Epidermal melanocyte (primary cell): ENCODE measurements around the gene SAA4.
"Not testable (repeated sequence)": the region's sequence is repeated elsewhere in the genome, so short reads cannot be mapped to it uniquely, and the experiment has no call there.

ENCODE experiments used
- DNase-seq: peaks from one replicate; pipeline ENCODE4 v3.0.0; 2011; ENCODE audit warnings: low spot score; ENCODE audit not compliant: insufficient read length

The SAA4 gene, protein sequence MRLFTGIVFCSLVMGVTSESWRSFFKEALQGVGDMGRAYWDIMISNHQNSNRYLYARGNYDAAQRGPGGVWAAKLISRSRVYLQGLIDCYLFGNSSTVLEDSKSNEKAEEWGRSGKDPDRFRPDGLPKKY

GRCh38 chr11:18236664-18237356 lies at the start of gene SAA4:
TSS of gene SAA4 (minus strand) at chr11:18236802. CDS start at chr11:18235926, 876 bp downstream.
- DNase-seq: no peak

GRCh38 chr11:18285841-18286240 lies 49.2 kb upstream of the SAA4 start:
- DNase-seq: no peak

GRCh38 chr11:18282626-18283025 lies 46.0 kb upstream of the SAA4 start:
- DNase-seq: no peak

- DNase-seq: no peak
These were observed 43.9 kb upstream of the SAA4 start for GRCh38 chr11:18280438-18281045.

DNA sequence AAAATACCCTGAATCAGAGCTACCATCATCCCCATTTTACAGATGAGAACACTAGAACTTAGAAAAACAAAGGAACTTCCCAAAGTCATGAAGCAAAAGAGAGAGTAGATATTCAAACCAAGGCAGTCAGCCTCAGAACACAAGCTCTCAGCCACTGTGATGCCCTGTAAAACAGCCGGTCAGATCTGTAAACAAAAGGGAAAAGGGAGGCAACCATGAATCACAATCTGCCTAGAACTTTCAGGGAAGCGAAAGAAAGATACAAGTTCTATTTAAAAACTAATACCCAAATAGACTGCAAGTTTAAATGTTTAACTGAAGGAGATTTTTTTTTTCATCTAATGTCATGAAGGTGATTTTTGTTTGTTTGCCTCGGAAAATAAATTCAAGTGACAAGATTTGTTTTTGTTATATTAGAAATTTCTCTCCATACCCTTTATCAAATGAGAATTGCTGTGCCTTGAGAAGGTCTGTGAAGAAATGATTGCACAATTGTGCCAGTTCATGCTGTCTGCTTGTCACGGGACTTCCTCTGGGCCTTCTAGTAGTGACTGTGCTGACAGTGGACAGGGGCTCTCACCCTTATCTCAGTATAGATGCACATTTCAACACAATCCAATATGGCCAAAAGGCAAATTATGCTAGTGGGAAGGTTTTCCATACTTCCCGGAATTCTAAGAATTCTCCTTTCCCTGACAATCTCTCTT lies 41.1 kb upstream of the SAA4 start:
- no peak for DNase-seq

- no peak for DNase-seq
These were observed 34.6 kb upstream of the SAA4 start for GRCh38 chr11:18271206-18271605.

- no peak for DNase-seq
These were observed 33.5 kb upstream of the SAA4 start for GRCh38 chr11:18270102-18270501.

- not testable (repeated sequence) for DNase-seq
These were observed 32.6 kb upstream of the SAA4 start for GRCh38 chr11:18269252-18269651.

- DNase-seq: not testable (repeated sequence)
These were observed 30.9 kb upstream of the SAA4 start for GRCh38 chr11:18267335-18268133.

- DNase-seq: no peak
These were observed 29.3 kb upstream of the SAA4 start, which contains the start of gene SAA1 for GRCh38 chr11:18265949-18266348. TSS of gene SAA1 (plus strand) at chr11:18266264. CDS start at chr11:18266888, 624 bp downstream.

GRCh38 chr11:18264677-18265555 lies 28.3 kb upstream of the SAA4 start:
- DNase-seq: no peak

DNA sequence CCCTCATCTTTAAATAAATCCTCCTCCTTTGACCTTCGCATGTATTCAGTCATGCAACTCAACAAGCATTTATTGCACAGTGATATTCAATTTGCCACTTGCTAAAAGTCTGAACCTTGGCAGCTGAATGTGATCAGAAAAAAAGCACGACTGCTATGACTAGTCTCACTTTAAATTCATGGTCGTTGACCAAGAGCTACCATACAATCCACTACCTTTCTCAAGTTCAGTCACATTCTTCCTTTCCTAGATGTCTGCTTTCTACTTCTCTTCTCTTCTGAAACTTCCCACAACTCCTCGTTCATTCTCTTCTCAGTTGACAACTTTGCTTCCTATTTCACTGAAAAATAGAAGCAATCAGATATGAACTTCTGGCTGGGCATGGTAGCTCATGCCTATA lies 27.4 kb upstream of the SAA4 start:
- no peak for DNase-seq

DNA sequence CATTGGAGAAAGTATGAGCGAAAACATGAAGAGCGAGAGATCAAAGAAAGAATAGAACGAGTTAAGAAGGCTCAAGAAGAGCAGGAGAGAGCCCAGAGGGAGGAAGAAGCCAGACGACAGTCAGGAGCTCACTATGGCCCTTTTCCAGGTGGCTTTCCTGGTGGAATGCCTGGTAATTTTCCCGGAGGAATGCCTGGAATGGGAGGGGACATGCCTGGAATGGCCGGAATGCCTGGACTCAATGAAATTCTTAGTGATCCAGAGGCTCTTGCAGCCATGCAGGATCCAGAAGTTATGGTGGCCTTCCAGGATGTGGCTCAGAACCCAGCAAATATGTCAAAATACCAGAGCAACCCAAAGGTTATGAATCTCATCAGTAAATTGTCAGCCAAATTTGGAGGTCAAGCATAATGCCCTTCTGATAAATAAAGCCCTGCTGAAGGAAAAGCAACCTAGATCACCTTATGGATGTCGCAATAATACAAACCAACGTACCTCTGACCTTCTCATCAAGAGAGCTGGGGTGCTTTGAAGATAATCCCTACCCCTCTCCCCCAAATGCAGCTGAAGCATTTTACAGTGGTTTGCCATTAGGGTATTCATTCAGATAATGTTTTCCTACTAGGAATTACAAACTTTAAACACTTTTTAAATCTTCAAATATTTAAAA lies 26.2 kb upstream of the SAA4 start:
- DNase-seq: not testable (repeated sequence)

- DNase-seq: no peak
These were observed 25.1 kb upstream of the SAA4 start for GRCh38 chr11:18261721-18262120.

DNA sequence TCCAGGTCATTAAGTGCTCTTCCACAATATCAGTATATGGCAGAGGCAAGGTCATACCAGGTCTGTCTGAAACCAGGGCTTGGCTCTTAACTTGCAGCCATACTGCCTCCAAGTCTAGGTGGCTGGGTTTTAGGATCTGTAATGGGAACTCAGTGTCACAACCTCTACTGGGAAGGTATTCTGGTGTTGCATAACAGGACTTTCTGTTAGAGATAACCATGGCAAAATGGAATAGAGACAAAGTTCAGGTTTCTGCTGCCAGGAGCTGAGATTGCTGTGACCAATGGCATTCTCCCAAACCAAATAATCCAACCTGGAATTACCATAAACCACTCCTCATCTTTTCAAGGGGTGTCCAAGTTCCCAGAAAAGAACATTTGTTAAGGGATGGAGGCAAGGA lies 22.7 kb upstream of the SAA4 start:
- DNase-seq: no peak

DNA sequence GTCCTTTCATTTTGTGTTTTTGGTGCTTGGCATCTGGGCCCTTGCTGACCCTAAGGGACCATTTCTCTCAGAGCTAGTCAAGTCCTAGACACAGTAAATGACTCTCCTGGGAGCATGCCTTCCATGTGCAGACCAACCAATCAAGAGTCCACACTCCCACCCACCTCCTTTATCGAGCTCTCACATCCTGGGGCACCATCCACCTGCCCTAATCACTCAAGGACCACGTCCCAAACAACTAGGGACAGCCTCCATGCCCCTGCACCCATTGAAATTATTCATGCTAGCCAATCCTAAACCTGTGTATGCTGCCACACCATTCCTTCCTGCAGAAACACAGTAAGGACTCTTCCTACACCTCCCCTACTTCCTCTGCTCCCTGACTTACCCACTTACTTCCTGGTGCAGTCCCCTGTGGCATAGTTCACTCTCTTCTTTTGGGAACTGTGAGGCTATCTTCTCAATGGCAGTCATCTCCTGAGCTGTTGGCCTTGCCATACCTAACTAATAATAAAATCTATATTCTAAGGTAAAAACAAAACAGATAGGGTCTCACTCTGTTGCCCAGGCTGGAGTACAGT lies 18.3 kb upstream of the SAA4 start:
- no peak for DNase-seq

DNA sequence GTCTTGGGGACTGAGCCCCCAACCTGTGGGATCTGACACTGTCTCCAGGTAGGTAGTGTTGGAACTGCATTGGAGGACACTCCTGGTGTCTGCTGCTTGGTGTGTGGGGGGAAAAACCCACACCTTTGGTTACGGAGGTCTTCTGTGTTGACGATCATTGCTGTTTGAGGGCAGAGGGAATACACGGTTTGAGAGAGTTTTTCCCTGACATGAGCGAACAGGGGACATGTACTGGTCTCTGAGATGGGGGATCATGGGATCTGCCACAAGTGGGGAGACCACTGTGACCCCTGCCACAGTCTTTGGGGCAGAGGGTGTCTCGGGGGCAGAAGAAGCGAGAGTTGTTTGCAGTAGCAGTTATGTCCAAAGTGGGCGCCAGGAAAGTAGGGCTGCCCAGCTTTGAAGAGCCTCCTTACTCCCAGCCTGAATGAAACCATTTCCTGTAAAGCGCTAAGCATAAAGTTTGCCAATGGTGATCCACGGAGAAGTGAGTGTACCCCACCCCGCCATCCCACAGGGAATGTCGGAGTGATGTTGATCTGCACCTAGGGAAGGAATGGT lies 17.3 kb upstream of the SAA4 start:
- no peak for DNase-seq

- DNase-seq: no peak
These were observed 16.6 kb upstream of the SAA4 start for GRCh38 chr11:18253233-18253632.

- no peak for DNase-seq
These were observed 12.0 kb upstream of the SAA4 start, which contains the start of gene SAA2 for GRCh38 chr11:18248561-18248960. TSS of gene SAA2 (minus strand) at chr11:18248668. CDS start at chr11:18248011, 657 bp downstream.
